GM12878 (cell line): Measurements from ENCODE around the gene EPHA5. TPM values are rescaled to one million over a fixed set of nuclear protein-coding genes. Genes with fewer than 3 reads are reported as not detected.

Source experiments
- BCL11A ChIP-seq: IDR thresholded peaks from 2 replicates; pipeline ENCODE4 v1.6.1; 2011; ENCODE audit warnings: low read depth, low read length
- BRCA1 ChIP-seq: IDR thresholded peaks from 2 replicates; pipeline ENCODE4 v1.6.1; 2011; ENCODE audit warnings: low read depth, low read length, improper control_type of control experiment
- HDAC2 ChIP-seq: fragments of 200-600 bp; sonication (generic); IDR thresholded peaks from 2 replicates; pipeline ENCODE4 v1.6.1; 2017
- SIN3A ChIP-seq: IDR thresholded peaks from 2 replicates; pipeline ENCODE4 v1.6.1; 2012; ENCODE audit warnings: low read depth, low read length, improper control_type of control experiment
- polyA plus RNA-seq, 11 experiments: library from polyadenylated mRNA; depleted of rRNA in 4 of 11; unstranded in 6 of 11; stranded (reverse) in 5 of 11; fragments of >200 nt; fragmentation: Nextera tagmentation in 4 of 11; fragmentation: Illumina TruSeq in 1 of 11; extraction: Ambion mirVana in 4 of 11; extraction: Trizol in 1 of 11; gene quantifications; 1 replicate in 1 of 11; 2 replicates in 10 of 11; pipeline versions ENCODE4 v1.2.1 to v1.2.3, GENCODE V29; 2011 to 2016; ENCODE audit warnings: inconsistent platforms in 2 of 11, missing spikeins in 2 of 11, low read depth in 1 of 11
- total RNA-seq, 4 experiments: library from RNA; depleted of rRNA in 3 of 4; stranded (reverse); fragments of >200 nt in 3 of 4; fragmentation: Illumina TruSeq in 1 of 4; extraction: Trizol in 1 of 4; gene quantifications; 2 replicates each; pipeline versions ENCODE4 v1.2.1 to v1.2.3, GENCODE V29; 2013 to 2021
- TF ChIP-seq, protein P1 (sequence below): fragments of 450-650 bp; IDR thresholded peaks from 2 replicates; pipeline ENCODE4 v1.6.1; 2017; ENCODE audit warnings: mild to moderate bottlenecking, moderate library complexity
- TF ChIP-seq, protein P2 (sequence below): fragments of 450-650 bp; IDR thresholded peaks from 2 replicates; pipeline ENCODE4 v1.6.1; 2017; ENCODE audit warnings: mild to moderate bottlenecking, moderate library complexity
- TF ChIP-seq, protein P3 (sequence below): IDR thresholded peaks from 2 replicates; pipeline ENCODE4 v1.6.1; 2012; ENCODE audit warnings: low read depth, low read length, improper control_type of control experiment

The EPHA5 gene
- total and polyA plus RNA-seq, 10 of the 15 experiments (the other 5 are each of a cell fraction or from before 2014, with no cell fraction given), result not detected

DNA sequence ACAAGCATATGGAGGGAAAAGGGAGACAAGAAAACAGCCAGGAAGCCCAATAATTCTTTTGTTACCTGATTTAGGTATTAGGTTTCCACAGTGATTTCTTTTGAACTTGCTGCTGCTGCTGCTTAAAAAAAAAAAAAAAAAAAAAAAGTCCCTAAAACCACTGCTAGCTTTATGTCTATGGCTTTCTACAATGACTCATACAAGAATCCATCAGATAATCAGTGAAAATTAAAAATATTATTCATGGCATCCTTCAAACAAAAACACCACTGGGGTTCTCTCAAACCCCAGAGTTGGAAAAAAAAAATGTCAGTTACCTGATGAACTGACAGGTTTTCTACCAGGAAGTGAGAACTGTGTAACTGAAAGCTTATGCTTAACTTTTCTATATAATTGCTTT lies 14.3 kb downstream of the EPHA5 start (continued):
- TF ChIP-seq, protein P1, sequence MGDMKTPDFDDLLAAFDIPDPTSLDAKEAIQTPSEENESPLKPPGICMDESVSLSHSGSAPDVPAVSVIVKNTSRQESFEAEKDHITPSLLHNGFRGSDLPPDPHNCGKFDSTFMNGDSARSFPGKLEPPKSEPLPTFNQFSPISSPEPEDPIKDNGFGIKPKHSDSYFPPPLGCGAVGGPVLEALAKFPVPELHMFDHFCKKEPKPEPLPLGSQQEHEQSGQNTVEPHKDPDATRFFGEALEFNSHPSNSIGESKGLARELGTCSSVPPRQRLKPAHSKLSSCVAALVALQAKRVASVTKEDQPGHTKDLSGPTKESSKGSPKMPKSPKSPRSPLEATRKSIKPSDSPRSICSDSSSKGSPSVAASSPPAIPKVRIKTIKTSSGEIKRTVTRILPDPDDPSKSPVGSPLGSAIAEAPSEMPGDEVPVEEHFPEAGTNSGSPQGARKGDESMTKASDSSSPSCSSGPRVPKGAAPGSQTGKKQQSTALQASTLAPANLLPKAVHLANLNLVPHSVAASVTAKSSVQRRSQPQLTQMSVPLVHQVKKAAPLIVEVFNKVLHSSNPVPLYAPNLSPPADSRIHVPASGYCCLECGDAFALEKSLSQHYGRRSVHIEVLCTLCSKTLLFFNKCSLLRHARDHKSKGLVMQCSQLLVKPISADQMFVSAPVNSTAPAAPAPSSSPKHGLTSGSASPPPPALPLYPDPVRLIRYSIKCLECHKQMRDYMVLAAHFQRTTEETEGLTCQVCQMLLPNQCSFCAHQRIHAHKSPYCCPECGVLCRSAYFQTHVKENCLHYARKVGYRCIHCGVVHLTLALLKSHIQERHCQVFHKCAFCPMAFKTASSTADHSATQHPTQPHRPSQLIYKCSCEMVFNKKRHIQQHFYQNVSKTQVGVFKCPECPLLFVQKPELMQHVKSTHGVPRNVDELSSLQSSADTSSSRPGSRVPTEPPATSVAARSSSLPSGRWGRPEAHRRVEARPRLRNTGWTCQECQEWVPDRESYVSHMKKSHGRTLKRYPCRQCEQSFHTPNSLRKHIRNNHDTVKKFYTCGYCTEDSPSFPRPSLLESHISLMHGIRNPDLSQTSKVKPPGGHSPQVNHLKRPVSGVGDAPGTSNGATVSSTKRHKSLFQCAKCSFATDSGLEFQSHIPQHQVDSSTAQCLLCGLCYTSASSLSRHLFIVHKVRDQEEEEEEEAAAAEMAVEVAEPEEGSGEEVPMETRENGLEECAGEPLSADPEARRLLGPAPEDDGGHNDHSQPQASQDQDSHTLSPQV, result no peak
- no peak for TF ChIP-seq HDAC2
- TF ChIP-seq BCL11A, result no peak
- no peak for TF ChIP-seq BRCA1
- TF ChIP-seq, protein P2, sequence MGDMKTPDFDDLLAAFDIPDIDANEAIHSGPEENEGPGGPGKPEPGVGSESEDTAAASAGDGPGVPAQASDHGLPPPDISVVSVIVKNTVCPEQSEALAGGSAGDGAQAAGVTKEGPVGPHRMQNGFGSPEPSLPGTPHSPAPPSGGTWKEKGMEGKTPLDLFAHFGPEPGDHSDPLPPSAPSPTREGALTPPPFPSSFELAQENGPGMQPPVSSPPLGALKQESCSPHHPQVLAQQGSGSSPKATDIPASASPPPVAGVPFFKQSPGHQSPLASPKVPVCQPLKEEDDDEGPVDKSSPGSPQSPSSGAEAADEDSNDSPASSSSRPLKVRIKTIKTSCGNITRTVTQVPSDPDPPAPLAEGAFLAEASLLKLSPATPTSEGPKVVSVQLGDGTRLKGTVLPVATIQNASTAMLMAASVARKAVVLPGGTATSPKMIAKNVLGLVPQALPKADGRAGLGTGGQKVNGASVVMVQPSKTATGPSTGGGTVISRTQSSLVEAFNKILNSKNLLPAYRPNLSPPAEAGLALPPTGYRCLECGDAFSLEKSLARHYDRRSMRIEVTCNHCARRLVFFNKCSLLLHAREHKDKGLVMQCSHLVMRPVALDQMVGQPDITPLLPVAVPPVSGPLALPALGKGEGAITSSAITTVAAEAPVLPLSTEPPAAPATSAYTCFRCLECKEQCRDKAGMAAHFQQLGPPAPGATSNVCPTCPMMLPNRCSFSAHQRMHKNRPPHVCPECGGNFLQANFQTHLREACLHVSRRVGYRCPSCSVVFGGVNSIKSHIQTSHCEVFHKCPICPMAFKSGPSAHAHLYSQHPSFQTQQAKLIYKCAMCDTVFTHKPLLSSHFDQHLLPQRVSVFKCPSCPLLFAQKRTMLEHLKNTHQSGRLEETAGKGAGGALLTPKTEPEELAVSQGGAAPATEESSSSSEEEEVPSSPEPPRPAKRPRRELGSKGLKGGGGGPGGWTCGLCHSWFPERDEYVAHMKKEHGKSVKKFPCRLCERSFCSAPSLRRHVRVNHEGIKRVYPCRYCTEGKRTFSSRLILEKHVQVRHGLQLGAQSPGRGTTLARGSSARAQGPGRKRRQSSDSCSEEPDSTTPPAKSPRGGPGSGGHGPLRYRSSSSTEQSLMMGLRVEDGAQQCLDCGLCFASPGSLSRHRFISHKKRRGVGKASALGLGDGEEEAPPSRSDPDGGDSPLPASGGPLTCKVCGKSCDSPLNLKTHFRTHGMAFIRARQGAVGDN, result no peak
- TF ChIP-seq, protein P3, sequence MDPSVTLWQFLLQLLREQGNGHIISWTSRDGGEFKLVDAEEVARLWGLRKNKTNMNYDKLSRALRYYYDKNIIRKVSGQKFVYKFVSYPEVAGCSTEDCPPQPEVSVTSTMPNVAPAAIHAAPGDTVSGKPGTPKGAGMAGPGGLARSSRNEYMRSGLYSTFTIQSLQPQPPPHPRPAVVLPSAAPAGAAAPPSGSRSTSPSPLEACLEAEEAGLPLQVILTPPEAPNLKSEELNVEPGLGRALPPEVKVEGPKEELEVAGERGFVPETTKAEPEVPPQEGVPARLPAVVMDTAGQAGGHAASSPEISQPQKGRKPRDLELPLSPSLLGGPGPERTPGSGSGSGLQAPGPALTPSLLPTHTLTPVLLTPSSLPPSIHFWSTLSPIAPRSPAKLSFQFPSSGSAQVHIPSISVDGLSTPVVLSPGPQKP, result no peak
- no peak for TF ChIP-seq SIN3A
